Type B pancreatic cell (in vitro differentiated cells): ENCODE measurements around the gene TARP.

Source experiments
- DNase-seq: peaks from one replicate; pipeline ENCODE4 v3.0.0; 2021; ENCODE audit warnings: mixed read lengths; ENCODE audit not compliant: unreplicated experiment; ENCODE audit errors: extremely low spot score
- H3K27ac Mint-ChIP-seq: 2 replicates; pipeline ENCODE4 v1.8.0; 2021; ENCODE audit warnings: mild to moderate bottlenecking, mixed read lengths
- H3K27me3 Mint-ChIP-seq: 2 replicates; pipeline ENCODE4 v1.8.0; 2021; ENCODE audit warnings: mixed read lengths
- H3K36me3 Mint-ChIP-seq: 2 replicates; pipeline ENCODE4 v1.8.0; 2021; ENCODE audit warnings: mixed read lengths
- H3K4me1 Mint-ChIP-seq: one replicate; pipeline ENCODE4 v1.8.0; 2021; ENCODE audit warnings: mixed read lengths; ENCODE audit not compliant: unreplicated experiment
- H3K4me3 Mint-ChIP-seq: 2 replicates; pipeline ENCODE4 v1.8.0; 2021; ENCODE audit warnings: mild to moderate bottlenecking, mixed read lengths
- H3K9me3 Mint-ChIP-seq: 2 replicates; pipeline ENCODE4 v1.8.0; 2021; ENCODE audit warnings: mixed read lengths
- TF ChIP-seq, protein P1 (sequence below): fragments of 200-600 bp; sonication (generic); conservative IDR thresholded peaks from 2 replicates; pipeline ENCODE4 v1.5.0; 2021; ENCODE audit warnings: antibody characterized with exemption, mild to moderate bottlenecking

Gene TARP

DNA sequence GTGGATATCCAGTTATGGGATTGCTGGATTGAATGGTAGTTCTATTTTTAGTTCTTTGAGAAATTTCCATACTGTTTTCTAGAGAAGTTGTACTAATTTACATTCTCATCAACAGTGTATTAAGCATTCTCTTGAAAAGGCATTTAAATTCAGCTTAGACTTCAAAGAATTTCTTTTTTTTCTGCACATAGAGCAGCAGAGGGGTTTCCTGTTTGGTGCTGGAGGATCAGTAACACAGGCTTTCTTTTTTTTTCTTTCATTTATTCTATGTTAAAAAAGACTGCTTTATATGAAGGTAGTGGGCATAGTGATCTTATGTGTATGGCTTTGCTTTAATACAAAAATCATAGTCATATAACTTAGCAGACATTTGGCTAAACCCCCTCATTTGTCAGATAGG lies 47.6 kb upstream of the TARP start:
- Mint-ChIP-seq H3K27ac (no peak overlapping the region), H3K9me3 (no peaks in the 10 kb centered on the region), H3K4me3 (no peak overlapping the region), H3K36me3 (no peaks in the 10 kb centered on the region), H3K27me3 (peaks cover 3% of the 10 kb centered on the region), H3K4me1 (peaks cover 6% of the 10 kb centered on the region)
- TF ChIP-seq, protein P1, sequence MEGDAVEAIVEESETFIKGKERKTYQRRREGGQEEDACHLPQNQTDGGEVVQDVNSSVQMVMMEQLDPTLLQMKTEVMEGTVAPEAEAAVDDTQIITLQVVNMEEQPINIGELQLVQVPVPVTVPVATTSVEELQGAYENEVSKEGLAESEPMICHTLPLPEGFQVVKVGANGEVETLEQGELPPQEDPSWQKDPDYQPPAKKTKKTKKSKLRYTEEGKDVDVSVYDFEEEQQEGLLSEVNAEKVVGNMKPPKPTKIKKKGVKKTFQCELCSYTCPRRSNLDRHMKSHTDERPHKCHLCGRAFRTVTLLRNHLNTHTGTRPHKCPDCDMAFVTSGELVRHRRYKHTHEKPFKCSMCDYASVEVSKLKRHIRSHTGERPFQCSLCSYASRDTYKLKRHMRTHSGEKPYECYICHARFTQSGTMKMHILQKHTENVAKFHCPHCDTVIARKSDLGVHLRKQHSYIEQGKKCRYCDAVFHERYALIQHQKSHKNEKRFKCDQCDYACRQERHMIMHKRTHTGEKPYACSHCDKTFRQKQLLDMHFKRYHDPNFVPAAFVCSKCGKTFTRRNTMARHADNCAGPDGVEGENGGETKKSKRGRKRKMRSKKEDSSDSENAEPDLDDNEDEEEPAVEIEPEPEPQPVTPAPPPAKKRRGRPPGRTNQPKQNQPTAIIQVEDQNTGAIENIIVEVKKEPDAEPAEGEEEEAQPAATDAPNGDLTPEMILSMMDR: no peak
- no peak for DNase-seq

DNA sequence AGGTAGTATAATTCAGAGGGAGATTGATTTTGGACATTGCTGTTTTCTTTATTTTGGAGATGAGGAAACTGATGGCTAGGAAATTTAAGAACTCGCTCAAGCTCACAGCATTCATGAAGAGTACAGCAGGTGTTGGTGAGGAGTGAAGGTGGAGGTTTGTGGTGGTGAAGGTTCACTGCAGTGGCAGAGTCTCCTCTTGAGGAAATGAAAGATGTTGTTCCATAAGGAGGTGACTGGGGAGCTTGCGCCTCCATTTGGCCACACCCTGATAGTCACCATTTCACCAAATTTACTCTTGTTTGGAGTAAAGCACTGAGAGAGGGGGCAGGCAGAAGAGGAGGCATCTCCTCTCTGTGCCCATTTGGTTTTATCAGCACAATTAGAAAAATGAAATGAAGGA lies 46.4 kb upstream of the TARP start:
- H3K4me1 Mint-ChIP-seq: peaks cover 6% of the 10 kb centered on the region
- DNase-seq: no peak

DNA sequence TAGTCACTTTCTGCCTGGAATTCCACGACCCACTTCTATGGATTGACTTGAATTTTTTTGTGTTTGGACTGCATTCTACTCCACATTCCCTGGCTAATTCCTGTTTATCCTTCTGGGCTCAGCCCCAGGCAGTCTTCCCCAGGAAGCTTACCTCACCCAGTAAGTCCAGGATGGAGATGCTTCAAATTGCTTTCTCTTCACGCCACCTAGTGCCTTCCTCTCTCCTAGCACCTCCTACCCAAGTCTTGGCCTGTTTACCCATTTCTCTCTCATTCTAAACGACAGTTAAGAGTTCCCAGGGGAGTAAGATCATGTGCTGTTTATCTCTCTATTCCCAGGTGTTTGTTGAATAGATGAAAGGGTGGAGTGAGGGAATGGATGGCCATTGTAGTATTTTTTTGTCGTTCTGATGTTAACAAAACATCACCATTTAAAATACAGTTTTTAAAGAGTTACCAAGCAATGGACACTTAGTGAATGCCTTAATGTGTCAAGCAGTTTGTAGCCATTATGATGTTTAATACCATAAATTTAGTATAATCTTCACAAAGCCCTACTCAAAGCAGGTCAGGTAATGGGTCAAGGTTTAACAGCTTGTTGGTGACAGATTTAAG lies 45.5 kb upstream of the TARP start:
- DNase-seq: no peak
- Mint-ChIP-seq H3K27ac (no peak overlapping the region), H3K27me3 (peaks cover 3% of the 10 kb centered on the region), H3K4me1 (peaks cover 6% of the 10 kb centered on the region), H3K4me3 (no peak overlapping the region), H3K9me3 (no peaks in the 10 kb centered on the region), H3K36me3 (no peaks in the 10 kb centered on the region)
- TF ChIP-seq, protein P1: peak; percentile 69

More for the DNA sequence above, 46.4 kb upstream of the TARP start:
- TF ChIP-seq, protein P1: no peak
- no peaks in the 10 kb centered on the region for H3K36me3 Mint-ChIP-seq
- no peak overlapping the region for H3K27ac Mint-ChIP-seq
- H3K4me3 Mint-ChIP-seq: no peak overlapping the region
- H3K27me3 Mint-ChIP-seq: peaks cover 3% of the 10 kb centered on the region
- H3K9me3 Mint-ChIP-seq: no peaks in the 10 kb centered on the region

DNA sequence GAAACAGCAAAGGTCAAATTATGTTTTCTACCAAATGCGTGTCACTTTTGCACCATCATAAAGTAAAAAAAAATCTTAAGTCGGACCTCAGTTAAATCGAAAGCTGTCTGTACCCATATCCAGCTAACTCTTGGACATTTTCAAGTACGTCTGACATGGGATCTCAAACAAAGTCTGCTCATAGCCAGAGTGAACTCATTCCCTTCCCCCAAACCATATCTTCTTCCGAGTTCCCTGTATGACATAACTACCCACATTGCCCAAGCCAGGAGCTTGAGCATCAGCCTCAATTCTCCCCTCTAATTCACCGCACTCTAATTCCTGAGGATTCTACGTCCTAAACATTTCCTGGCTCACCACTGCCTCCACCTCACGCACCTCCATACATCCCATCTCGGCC lies 44.8 kb upstream of the TARP start:
- H3K27me3 Mint-ChIP-seq: peaks cover 3% of the 10 kb centered on the region
- TF ChIP-seq, protein P1: no peak
- H3K4me3 Mint-ChIP-seq: no peak overlapping the region
- H3K4me1 Mint-ChIP-seq: peaks cover 6% of the 10 kb centered on the region
- H3K27ac Mint-ChIP-seq: no peak overlapping the region
- no peak for DNase-seq
- H3K36me3 Mint-ChIP-seq: no peaks in the 10 kb centered on the region
- no peaks in the 10 kb centered on the region for H3K9me3 Mint-ChIP-seq

DNA sequence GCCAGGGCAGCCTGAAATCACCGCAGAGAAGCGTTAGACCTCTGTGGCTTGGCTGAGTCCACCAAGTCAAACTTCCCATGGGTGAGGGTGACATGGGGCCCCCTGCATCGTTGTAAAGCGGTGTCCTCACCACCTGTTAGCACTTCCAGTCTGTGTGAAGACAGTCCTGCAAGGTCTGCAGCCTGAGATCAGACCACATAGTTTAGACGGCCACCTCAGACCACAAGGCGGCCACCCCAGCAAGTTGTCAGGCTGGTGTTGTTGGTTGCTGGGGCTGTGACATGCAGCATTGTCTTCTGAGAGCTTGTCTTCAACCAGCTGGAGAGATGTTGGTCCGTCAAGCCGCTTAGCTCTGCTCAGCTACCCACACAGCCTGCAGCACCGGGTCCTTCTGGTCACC lies 44.1 kb upstream of the TARP start:
- Mint-ChIP-seq H3K4me3 (no peak overlapping the region), H3K27ac (no peak overlapping the region)

More for the DNA sequence above, 44.1 kb upstream of the TARP start:
- Mint-ChIP-seq H3K4me1 (peaks cover 6% of the 10 kb centered on the region), H3K9me3 (no peaks in the 10 kb centered on the region), H3K36me3 (no peaks in the 10 kb centered on the region), H3K27me3 (peaks cover 3% of the 10 kb centered on the region)
- TF ChIP-seq, protein P1: no peak
- no peak for DNase-seq
